AG09309 (cell line): ENCODE measurements around the gene ITFG2.
"Not testable (repeated sequence)": the region's sequence is repeated elsewhere in the genome, so short reads cannot be mapped to it uniquely, and the experiment has no call there.

Source experiments
- DNase-seq: peaks from one replicate; pipeline ENCODE4 v3.0.0-alpha.2; 2010; ENCODE audit warnings: low read depth
- H3K4me3 ChIP-seq: 2 replicates; pipeline ENCODE4 v1.5.1; 2011; ENCODE audit warnings: mild to moderate bottlenecking, low read depth, low read length, moderate library complexity; ENCODE audit not compliant: control insufficient read depth
- TF ChIP-seq, protein P1 (sequence below): IDR thresholded peaks from 2 replicates; pipeline ENCODE4 v1.5.1; 2011; ENCODE audit warnings: mild to moderate bottlenecking, low read depth, low read length, inconsistent platforms; ENCODE audit not compliant: insufficient read depth, control insufficient read depth; ENCODE audit errors: missing control alignments

ITFG2 gene

GRCh38 chr12:2858944-2859421 lies 46.5 kb downstream of the ITFG2 start:
- TF ChIP-seq, protein P1, sequence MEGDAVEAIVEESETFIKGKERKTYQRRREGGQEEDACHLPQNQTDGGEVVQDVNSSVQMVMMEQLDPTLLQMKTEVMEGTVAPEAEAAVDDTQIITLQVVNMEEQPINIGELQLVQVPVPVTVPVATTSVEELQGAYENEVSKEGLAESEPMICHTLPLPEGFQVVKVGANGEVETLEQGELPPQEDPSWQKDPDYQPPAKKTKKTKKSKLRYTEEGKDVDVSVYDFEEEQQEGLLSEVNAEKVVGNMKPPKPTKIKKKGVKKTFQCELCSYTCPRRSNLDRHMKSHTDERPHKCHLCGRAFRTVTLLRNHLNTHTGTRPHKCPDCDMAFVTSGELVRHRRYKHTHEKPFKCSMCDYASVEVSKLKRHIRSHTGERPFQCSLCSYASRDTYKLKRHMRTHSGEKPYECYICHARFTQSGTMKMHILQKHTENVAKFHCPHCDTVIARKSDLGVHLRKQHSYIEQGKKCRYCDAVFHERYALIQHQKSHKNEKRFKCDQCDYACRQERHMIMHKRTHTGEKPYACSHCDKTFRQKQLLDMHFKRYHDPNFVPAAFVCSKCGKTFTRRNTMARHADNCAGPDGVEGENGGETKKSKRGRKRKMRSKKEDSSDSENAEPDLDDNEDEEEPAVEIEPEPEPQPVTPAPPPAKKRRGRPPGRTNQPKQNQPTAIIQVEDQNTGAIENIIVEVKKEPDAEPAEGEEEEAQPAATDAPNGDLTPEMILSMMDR: no peak
- DNase-seq: no peak
- H3K4me3 ChIP-seq: no peak overlapping the region

DNA sequence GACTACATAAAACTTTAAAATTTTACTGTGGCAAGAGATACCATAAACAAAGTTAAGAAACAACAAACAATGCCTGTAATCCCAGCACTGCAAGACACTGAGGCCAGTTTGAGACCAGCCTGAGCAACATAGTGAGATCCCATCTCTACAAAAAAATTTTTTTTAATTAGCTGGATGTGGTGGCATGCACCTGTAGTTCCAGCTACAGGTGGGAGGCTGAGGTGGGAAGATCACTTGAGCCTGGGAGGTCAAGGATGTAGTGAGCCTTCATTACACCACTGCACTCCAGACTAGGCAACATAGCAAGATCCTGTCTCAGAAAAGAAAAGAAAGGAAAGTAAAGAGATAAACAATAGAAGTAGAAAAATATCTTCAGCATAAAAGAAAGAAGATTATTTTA lies 47.7 kb downstream of the ITFG2 start:
- TF ChIP-seq, protein P1: no peak
- DNase-seq: no peak
- H3K4me3 ChIP-seq: no peak overlapping the region

DNA sequence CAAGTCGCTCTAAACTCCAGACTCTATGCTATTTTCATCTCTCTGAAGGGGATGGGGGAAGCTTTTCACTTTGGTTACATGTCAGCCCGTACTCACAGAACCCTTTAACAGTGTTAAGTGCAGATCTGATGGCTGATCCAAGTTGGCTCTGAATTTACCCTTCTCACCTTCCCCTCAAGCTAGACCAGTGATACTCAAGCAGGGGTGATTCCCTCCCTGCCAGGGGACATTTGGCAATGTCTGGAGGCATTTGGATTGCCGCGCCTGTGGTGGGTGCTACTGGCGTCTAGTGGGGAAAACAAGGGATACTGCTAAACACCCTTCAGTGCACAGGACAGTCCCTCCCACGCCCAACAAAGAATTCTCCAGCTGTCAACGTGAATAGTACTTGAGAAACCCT lies 50.4 kb downstream of the ITFG2 start:
- TF ChIP-seq, protein P1: no peak
- DNase-seq: no peak
- no peak overlapping the region for H3K4me3 ChIP-seq

DNA sequence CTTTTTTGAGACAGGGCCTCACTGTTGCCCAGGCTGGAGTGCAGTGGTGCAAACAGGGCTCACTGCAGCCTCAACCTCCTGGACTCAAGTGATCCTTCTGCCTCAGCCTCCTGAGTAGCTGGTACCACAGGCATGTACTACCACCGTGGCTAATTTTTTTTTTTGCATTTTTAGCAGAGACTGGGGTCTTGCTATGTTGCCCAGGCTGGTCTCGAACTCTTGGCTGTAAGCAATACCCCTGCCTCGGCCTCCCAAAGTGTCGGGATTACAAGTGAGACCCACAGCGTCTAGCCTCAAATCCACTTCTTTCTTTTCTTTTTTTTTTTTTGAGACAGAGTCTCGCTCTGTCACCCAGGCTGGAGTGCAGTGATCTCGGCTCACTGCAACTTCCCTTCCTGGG lies 50.9 kb downstream of the ITFG2 start:
- H3K4me3 ChIP-seq, DNase-seq: not testable (repeated sequence)

GRCh38 chr12:2864198-2864597 lies 51.7 kb downstream of the ITFG2 start:
- no peak overlapping the region for H3K4me3 ChIP-seq
- no peak for DNase-seq
- TF ChIP-seq, protein P1: no peak

DNA sequence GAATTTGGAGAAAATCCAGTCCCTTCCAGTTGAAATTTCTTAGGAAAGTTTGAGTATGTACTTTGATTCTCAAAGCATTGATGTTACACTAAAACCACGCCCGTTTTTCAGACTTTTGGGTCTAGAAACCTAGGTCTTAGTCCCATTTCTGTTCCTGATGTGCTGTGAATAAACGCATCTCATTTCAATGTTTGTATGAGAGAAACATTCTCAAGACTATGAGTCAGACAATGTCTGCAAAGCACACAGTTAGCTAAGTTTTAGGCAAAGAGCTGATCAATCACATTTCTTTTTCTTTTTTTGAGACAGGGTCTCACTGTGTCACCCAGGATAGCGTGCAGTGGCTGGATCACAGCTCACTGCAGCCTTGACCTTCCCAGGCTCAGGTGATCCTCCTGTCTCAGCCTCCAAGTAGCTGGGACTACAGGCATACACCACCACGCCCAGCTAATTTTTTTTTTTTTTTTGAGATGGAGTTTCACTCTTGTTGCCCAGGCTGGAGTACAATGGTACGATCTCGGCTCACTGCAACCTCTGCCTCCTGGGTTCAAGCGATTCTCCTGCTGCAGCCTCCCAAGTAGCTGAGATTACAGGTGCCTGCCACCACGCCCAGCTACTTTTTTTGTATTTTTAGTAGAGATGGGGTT lies 56.6 kb downstream of the ITFG2 start:
- DNase-seq, H3K4me3 ChIP-seq: not testable (repeated sequence)
